HFF-Myc (cell line): ENCODE measurements around the gene TCF21.

Source experiments
- DNase-seq: peaks from one replicate; pipeline ENCODE4 v3.0.0-alpha.2; 2011; ENCODE audit warnings: low read depth; ENCODE audit errors: extremely low read depth
- H3K4me3 ChIP-seq: replicated peaks from 2 replicates; pipeline ENCODE4 v1.5.1; 2011; ENCODE audit warnings: low read depth, mild to moderate bottlenecking, control low read depth, low read length
- CTCF ChIP-seq: IDR thresholded peaks from 2 replicates; pipeline ENCODE4 v1.5.1; 2012; ENCODE audit warnings: mild to moderate bottlenecking, low read depth, low read length, control low read depth; ENCODE audit errors: missing control alignments

TCF21 gene

GRCh38 chr6:133871131-133871530 is 17.8 kb upstream of the TCF21 start:
- no peak for TF ChIP-seq CTCF
- DNase-seq = no peak
- H3K4me3 ChIP-seq = no peak overlapping the region

- no peak for TF ChIP-seq CTCF
- DNase-seq = no peak
- no peak overlapping the region for H3K4me3 ChIP-seq
Observed at GRCh38 chr6:133873538-133873937, 15.4 kb upstream of the TCF21 start.

GRCh38 chr6:133877116-133877515 is 11.8 kb upstream of the TCF21 start:
- no peak for DNase-seq
- no peak for TF ChIP-seq CTCF
- no peak overlapping the region for H3K4me3 ChIP-seq

DNA sequence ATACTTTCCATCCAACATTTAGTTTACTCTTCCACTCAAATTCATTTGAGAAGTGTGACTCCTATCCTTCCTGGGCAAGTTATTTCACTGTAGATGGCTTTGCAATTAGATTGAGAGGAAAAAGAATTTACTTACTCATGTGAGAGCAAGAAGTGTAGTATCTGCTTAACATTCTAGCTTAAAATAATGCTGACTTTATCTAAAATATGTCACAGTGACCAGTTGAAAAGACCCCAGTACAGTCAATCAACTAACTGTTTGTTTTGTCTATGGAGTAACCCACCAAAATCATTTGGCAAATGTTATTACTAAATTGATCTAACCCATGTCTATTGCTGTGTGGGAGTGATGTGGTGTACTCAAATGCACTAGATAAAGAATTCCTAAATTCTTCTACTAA is 8.9 kb upstream of the TCF21 start:
- no peak for TF ChIP-seq CTCF
- H3K4me3 ChIP-seq = no peak overlapping the region
- DNase-seq = no peak

GRCh38 chr6:133880896-133881295 is 8.0 kb upstream of the TCF21 start:
- no peak for DNase-seq
- TF ChIP-seq CTCF = no peak
- H3K4me3 ChIP-seq = no peak overlapping the region

GRCh38 chr6:133886104-133886775 is 2.7 kb upstream of the TCF21 start:
- DNase-seq = no peak
- H3K4me3 ChIP-seq = no peak overlapping the region
- no peak for TF ChIP-seq CTCF
